ENCODE results near the gene OR13A1.

DNA sequence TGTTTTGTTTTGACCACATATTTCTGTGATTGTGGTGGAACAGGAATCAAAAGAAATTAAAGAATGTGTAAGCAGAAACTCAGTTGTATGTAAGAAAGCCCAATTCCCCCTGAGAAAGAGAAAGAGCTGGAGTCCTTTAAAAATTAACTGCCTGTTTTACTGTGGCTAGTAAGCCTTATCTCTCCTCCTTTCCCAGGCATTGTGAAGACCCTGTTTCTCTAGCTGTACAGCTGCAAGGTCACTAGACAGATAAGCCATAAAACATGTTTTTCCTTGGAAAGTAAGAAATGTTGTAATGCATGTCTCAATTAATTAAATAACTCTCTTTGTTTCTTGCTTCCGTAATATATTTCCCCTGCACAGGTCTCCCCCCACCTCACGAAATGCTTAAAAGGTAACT lies 53.5 kb downstream of the OR13A1 start:
- TF ChIP-seq, protein P1, sequence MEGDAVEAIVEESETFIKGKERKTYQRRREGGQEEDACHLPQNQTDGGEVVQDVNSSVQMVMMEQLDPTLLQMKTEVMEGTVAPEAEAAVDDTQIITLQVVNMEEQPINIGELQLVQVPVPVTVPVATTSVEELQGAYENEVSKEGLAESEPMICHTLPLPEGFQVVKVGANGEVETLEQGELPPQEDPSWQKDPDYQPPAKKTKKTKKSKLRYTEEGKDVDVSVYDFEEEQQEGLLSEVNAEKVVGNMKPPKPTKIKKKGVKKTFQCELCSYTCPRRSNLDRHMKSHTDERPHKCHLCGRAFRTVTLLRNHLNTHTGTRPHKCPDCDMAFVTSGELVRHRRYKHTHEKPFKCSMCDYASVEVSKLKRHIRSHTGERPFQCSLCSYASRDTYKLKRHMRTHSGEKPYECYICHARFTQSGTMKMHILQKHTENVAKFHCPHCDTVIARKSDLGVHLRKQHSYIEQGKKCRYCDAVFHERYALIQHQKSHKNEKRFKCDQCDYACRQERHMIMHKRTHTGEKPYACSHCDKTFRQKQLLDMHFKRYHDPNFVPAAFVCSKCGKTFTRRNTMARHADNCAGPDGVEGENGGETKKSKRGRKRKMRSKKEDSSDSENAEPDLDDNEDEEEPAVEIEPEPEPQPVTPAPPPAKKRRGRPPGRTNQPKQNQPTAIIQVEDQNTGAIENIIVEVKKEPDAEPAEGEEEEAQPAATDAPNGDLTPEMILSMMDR (IDR thresholded peaks at IDR 0.05) = no peak
- TF ChIP-seq POLR2A (IDR thresholded peaks at IDR 0.05) = no peak

Data from esophagus squamous epithelium (tissue), 4 donors.